SK-N-SH treated with all-trans-retinoic acid at 6 μM for 48 hours (cell line): ENCODE data around the gene CYB5RL.

Experiments
- ISL1 ChIP-seq: fragments of 250-450 bp; sonication (Bioruptor Pico); IDR thresholded peaks from 2 replicates; pipeline ENCODE4 v2.1.2; 2022; ENCODE audit warnings: mild to moderate bottlenecking, moderate library complexity
- SNAI2 ChIP-seq: fragments of 250-450 bp; sonication (Bioruptor Pico); IDR thresholded peaks from 2 replicates; pipeline ENCODE4 v1.5.0; 2020; ENCODE audit warnings: mild to moderate bottlenecking, moderate library complexity
- TOX ChIP-seq: fragments of 250-450 bp; sonication (Bioruptor Pico); IDR thresholded peaks from 2 replicates; pipeline ENCODE4 v1.8.0; 2021; ENCODE audit warnings: mild to moderate bottlenecking, moderate library complexity, borderline replicate concordance
- ZC3H10 ChIP-seq: fragments of 250-450 bp; sonication (Bioruptor Pico); IDR thresholded peaks from 2 replicates; pipeline ENCODE4 v1.5.1; 2021; ENCODE audit warnings: mild to moderate bottlenecking, moderate library complexity
- ZFP3 ChIP-seq: fragments of 250-450 bp; sonication (Bioruptor Pico); IDR thresholded peaks from 2 replicates; pipeline ENCODE4 v1.5.0; 2020; ENCODE audit warnings: mild to moderate bottlenecking, moderate library complexity
- ZFP30 ChIP-seq: fragments of 450-650 bp; formaldehyde crosslinking; IDR thresholded peaks from 2 replicates; pipeline ENCODE4 v1.5.0; 2022; ENCODE audit warnings: mild to moderate bottlenecking, moderate library complexity
- TF ChIP-seq, protein P1 (sequence below): fragments of 250-450 bp; sonication (Bioruptor Pico); IDR thresholded peaks from 2 replicates; pipeline ENCODE4 v1.8.0; 2020; ENCODE audit warnings: mild to moderate bottlenecking, moderate library complexity, borderline replicate concordance
- TF ChIP-seq, protein P2 (sequence below): fragments of 250-450 bp; sonication (Bioruptor Pico); IDR thresholded peaks from 2 replicates; pipeline ENCODE4 v1.8.0; 2021; ENCODE audit warnings: low read depth, mild to moderate bottlenecking, moderate library complexity, borderline replicate concordance

DNA sequence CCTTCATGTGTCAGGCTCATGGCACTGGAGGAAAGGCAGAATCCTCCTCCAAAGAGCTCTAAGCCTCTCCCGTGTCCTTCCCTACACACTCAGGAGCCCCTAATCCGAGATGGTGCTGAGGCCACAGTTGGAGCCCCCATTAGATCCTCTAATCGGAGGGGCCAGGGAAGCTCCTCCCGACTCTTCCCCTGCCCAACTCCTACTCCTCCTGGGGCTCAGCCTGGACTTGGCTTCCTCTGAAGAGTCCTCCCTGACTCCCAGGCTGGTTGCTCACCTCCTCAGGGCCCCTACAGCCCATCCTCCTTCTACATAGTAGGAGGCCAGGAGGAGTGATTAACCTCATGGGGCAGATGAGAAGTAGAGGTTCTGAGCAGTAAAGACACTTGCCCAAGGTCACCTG, 25.7 kb downstream of the CYB5RL start:
- TF ChIP-seq ZC3H10 (CRISPR knock-in tag) (no peak), ZFP3 (CRISPR knock-in tag) (no peak), ISL1 (CRISPR knock-in tag) (no peak), TOX (CRISPR knock-in tag) (no peak), SNAI2 (CRISPR knock-in tag) (no peak), ZFP30 (no peak)
- TF ChIP-seq, protein P1, sequence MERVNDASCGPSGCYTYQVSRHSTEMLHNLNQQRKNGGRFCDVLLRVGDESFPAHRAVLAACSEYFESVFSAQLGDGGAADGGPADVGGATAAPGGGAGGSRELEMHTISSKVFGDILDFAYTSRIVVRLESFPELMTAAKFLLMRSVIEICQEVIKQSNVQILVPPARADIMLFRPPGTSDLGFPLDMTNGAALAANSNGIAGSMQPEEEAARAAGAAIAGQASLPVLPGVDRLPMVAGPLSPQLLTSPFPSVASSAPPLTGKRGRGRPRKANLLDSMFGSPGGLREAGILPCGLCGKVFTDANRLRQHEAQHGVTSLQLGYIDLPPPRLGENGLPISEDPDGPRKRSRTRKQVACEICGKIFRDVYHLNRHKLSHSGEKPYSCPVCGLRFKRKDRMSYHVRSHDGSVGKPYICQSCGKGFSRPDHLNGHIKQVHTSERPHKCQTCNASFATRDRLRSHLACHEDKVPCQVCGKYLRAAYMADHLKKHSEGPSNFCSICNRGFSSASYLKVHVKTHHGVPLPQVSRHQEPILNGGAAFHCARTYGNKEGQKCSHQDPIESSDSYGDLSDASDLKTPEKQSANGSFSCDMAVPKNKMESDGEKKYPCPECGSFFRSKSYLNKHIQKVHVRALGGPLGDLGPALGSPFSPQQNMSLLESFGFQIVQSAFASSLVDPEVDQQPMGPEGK (CRISPR knock-in tag): no peak
- TF ChIP-seq, protein P2, sequence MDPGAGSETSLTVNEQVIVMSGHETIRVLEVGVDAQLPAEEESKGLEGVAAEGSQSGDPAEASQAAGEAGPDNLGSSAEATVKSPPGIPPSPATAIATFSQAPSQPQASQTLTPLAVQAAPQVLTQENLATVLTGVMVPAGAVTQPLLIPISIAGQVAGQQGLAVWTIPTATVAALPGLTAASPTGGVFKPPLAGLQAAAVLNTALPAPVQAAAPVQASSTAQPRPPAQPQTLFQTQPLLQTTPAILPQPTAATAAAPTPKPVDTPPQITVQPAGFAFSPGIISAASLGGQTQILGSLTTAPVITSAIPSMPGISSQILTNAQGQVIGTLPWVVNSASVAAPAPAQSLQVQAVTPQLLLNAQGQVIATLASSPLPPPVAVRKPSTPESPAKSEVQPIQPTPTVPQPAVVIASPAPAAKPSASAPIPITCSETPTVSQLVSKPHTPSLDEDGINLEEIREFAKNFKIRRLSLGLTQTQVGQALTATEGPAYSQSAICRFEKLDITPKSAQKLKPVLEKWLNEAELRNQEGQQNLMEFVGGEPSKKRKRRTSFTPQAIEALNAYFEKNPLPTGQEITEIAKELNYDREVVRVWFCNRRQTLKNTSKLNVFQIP (CRISPR knock-in tag): no peak
